NCI-H1417 (cell line): Measurements from ENCODE around the gene OVCA2.
A peak's percentile ranks its signal among the peaks of the same experiment; 100 is the strongest.
"Not testable (repeated sequence)": the region's sequence is repeated elsewhere in the genome, so short reads cannot be mapped to it uniquely, and the experiment has no call there.

ENCODE experiments used
- DNase-seq, 3 experiments: peaks; one replicate each; lab custom pipeline; 2025; lab: John Stamatoyannopoulos, UW

Gene OVCA2

DNA sequence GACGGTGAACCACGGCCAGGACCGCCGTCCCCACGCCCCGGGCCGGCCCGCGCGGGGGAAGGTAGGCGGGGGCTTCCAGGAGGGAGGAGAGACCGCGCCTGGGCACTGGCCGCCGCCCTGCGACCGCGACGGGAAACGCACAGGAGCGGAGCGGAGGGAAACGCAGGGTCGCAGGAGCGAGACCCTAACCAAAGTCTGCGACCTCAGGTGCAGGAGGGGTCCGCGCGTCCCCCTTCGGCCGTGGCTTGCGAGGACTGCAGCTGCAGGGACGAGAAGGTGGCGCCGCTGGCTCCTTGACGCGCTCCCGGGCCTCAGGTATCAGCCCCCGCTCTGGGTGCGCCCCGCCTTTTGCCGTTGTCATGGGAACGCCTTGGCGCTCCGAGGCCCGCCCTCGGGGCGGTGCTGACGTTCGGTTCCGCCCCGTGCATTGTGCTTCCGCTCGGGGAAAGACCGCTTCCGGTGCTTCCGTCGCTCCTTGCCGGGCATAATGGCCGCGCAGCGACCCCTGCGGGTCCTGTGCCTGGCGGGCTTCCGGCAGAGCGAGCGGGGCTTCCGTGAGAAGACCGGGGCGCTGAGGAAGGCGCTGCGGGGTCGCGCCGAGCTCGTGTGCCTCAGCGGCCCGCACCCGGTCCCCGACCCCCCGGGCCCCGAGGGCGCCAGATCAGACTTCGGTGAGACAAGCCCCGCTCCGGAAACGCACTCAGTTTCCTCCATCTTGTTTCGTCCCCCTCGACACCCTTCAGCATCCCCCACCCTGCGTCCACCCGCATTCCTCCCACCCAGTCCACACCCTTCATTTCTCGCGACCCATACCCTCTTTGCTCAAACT lies at the start of gene OVCA2:
Gene OVCA2 (plus strand): TSS at position 462 of the 829 bp plus-strand sequence. CDS start 26 bp downstream, at position 488.
- peak; percentile 91 to 96 (median 95) for DNase-seq

DNA sequence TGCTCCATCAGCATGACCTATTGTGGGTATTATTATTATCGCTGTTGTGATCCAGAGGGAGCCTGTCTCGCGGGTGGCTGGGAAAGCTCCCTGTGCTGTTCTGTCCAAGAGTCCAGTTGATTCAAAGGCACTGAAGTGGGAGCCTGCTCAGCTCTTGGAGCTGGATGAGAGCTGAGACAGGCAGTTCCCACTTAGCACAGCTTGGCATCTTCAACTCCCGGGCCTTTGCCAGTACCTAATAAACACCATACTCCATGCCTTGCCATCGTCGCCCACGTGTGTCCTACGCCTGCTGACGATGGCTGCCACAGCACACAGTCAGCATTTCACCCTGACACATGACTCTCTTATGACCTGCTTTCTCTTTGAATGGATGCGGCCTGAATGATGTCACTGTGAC lies 49.3 kb upstream of the OVCA2 start:
- DNase-seq = no peak

DNA sequence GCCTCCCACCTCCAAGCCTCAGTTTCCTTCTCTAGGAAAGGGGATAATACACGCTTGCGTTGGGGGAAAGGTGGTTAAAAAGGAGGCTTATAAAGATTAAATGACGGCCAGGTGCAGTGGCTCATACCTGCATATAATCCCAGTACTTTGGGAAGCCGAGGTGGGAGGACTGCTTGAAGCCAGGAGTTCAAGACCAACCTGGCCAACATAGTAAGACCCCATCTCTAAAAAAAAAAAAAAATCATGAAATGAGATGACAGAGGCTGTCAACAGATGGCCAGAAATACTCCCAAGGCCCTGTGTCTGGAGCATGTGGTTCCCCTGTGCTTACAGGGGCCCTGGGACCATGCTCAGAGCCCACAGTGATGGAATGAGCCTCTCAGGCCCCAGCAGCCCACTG lies 47.1 kb upstream of the OVCA2 start:
- DNase-seq = no peak

DNA sequence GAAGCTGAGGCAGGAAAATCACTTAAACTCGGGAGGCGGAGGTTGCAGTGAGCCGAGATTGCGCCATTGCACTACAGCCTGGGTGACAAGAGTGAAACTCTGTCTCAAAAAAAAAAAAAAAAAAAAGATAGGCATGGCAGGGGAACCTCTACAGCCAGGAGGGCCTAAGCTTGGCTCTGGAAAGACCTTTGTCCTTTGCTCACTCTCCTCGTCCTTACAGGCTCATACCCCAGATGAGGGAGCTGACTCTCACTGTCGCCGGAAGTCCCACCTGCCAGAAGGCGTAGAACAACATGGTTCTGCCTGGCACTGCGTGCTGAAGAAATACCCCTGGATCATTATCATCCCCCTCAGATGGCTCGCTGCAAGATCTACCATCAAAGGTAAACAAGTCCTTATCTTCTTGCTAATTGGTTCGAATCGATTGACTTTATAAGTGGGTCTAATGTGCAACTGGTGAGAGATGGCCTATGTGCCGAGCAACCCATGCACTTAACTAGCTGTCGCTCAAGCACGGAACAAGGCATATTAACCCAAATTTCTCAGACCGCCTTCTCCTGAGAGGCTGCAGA lies 46.4 kb upstream of the OVCA2 start:
- peak in 2 of 3 experiments; percentile 41 to 65 for DNase-seq

DNA sequence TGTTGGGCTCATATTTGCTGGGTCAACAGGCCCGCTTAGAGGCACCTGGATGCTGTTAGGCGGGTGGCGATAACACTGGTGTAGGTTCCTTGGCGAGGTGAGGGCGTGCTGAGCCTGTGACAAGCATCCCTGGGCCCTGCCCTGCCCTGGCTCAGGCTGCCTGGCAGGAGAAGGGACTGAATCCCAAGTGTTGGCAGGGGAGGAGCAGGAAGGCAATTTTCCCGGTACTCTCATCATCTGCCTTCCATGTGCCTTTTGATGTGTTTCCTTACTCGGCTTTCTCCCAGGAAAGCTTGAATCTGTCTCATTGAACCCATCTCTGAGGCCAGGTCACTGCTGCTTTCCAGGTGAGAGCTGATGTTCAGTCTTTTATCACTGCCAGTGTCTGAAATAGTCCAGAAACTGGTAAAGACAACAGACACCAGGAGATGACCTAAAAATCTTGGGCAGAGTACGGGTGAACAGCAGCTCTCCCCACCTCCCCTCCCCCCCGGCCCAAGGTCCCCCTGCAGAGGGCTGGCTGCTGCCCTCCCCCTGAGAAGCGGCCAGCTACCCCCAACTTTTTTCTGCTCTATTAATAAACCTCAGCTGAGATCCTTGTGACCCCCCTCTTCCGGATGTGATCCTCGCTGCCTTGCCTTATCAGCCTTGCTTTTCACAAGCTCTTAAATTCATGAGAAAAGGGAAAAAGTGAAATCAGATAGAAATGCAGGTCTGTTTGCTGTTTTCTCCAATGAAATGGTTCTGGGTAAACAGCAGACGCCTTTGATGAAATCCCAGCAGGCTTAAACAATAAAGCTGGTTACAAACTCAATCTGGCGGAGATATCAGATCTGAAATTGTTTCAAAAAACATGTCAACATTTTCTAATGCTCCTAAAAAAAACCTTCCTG lies 45.7 kb upstream of the OVCA2 start:
- peak in 1 of 3 experiments; percentile 9 for DNase-seq

DNA sequence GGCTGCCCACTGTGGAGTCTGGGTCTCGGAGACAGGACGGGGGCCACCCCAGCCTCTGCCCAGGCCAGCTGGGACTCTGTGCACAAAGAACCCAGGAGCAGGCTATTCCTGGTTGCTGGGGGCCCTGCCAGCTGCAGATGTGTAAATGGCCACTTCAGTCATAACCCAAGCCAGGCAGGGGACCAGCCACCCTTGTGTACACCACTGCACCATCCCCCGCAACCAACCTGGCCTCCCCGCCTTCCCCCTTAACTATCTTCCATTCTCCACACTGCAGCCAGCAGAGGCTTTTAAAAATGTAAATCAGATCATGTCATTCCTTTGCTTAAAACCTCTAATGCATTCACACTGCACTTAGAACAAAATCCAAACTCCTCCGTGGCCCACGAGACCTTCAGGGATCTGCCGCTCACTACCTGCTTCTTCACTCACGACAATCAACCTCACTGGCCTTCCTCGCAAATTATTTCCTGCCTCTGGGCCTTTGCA lies 45.0 kb upstream of the OVCA2 start:
- peak in 1 of 3 experiments; percentile 28 for DNase-seq

DNA sequence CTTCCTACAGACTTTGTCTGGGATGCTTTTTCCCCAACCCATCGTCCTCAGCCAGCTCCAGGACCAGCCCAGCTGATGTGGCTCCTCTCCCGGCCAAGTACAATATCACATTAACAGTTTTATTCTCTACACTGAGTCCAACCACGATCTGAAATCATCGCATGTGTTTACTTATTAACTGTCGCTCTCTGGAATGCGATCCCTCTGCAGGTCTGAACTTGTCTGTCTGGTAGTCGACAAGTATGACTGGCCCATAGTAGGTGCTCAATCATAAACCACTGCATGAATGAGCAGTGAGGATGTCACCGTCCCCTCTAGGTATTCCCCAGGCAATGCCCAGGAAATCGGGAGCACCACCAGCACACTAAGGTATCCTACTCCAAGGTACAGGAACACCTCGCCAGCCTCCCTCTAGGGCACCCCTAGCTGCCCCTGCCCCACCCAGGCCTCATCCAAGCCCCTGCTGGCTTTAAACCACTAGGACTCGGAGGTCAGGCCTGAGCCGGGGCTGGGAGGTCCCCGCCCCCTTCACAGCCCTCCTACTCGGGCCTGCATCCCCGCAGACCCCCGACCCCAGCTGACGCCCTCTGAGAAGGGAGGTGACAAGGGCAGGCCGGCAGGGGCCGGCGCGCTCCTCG lies 44.4 kb upstream of the OVCA2 start:
- DNase-seq = no peak

DNA sequence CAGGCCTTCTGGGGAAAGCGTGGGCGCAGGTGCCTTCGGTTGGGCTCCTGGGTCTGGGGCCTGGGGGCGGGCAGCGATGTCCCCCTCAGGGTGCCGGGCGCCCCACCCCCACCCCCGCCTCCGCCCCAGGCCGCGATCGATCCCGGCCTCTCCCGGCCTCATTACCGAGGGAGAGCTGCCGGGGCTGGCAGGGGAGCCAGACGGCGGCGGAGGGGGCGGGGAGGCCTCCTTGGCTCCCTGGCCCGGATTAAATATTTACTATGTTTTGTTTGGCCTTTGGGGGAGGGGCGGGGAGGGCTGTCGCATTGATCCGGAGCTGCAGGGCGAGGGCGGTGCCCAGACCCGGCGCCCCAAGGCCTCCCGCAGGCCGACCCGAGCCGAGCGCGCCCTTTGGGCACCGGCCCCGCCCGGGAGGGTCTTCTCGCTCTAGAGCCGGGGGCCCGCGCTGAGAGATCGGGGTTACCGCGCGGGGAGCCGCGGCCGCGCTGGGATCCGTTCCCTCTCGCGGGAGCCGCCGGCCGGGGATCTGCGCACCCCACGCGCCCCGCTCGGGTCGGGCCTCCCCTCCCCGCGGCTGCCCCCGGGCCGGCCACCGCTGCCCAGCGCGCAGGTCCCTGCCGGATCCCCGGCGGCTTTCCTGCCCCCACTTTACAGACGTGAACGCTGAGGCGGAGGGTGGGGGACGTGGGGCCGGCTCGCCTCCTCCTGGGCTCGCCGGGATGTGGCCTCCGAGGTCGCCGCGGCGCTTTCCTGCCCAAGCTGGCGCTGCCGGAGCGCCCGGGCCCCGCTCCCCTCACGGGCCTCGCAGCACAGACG lies 43.7 kb upstream of the OVCA2 start:
- peak; percentile 10 to 41 (median 25) for DNase-seq

DNA sequence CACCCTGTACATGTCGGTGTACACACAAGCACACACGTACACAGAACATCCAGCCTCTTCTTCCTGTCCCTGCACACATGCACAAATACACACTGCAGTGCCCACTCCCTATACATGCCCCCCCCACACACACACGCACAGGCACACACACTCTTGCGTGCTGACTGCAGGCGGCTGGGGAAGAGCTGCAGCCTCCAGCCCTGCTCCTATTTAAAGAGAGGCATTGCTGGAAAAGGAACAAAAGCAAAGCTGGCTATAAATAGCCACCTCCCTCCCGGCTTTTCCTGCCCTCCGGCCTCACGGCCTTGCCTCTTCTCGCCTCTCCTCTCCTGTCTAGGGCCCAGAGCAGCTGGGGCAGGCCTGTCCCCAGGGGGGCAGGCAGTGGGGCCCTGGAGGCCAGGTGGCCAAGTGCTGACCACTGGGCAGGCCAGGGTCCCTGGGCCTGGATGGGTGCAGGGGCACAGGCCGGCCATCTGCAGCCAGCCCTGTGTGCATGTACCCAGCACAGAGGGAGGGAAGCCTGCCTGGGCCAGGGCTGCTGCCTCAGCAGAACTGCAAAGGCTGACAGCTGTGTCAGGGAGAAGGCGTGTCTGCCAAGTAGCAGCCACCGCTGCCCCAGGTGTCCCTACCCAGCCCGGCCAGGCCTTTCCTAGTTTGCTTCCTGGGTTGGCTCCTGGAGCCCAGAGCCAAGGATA lies 42.1 kb upstream of the OVCA2 start:
- DNase-seq = peak; percentile 42 to 88 (median 87)

DNA sequence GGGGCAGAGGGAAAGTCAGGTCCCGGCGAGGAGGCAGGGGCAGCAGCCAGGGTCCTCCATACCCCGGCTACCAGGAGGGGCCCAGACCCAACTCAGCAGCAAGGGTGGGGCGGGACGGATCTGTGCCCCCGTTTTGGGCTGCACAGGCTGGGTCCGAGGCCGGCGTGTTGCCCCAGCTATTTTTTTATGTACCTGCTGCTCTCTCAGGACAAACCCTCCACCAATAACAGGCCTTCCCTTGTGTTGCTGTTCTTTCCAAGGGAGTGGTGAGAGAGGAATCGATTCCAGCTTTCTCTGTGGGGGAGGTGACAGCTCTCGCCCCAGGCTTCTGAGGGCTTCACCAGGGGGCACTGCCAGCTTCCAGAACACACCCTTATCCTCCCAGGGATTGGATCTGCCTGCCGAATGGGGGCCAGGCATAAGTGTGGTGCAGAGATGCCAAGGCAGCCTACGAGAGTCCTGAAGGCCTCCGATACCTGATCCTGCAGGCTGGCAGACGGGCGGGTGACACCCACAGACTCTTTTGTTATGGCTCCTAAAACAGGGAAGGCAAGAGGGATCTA lies 39.0 kb upstream of the OVCA2 start:
- no peak for DNase-seq

DNA sequence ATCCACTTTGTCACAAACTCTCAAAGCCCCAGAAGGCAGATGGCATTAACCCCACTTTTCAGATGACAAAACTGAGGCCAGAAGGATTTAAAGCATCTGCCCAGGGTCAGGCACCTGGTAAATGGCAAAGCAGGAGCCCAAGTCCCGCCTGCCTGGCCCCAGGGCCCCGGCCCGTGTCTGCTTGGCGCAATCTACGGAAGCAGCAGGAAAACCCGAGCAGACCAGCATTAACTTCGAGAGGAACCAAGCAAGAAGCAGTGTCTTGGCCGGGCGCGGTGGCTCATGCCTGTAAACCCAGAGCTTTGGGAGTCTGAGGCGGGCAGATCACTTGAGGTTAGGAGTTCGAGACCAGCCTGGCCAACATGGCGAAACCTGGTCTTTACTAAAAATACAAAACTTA lies 38.3 kb upstream of the OVCA2 start:
- no peak for DNase-seq

DNA sequence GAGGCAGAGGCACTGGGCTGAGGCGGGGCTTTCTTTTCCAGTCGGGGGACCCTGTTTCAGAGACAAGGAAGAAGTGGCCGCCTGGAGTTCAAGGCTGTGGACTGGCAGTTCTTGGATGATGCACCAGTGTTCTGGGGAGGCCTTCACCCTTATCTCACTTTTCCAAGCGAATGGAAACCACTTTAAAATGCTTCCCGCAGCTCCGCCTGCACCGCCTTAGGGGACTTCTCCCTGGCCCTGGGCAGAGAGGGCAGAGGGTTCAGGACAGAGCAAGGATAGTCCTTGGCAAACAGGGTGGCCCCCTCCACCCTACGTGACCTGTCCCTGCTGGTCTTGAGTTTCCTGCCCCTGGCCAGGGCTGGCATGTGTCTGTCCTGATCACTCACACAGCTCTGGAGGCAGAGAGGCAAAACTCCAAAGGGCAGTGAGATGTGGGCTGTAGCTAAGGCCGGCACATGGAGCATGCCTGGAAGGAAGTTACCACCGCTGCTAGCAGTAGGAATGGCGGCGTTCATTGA lies 37.3 kb upstream of the OVCA2 start:
- no peak for DNase-seq

DNA sequence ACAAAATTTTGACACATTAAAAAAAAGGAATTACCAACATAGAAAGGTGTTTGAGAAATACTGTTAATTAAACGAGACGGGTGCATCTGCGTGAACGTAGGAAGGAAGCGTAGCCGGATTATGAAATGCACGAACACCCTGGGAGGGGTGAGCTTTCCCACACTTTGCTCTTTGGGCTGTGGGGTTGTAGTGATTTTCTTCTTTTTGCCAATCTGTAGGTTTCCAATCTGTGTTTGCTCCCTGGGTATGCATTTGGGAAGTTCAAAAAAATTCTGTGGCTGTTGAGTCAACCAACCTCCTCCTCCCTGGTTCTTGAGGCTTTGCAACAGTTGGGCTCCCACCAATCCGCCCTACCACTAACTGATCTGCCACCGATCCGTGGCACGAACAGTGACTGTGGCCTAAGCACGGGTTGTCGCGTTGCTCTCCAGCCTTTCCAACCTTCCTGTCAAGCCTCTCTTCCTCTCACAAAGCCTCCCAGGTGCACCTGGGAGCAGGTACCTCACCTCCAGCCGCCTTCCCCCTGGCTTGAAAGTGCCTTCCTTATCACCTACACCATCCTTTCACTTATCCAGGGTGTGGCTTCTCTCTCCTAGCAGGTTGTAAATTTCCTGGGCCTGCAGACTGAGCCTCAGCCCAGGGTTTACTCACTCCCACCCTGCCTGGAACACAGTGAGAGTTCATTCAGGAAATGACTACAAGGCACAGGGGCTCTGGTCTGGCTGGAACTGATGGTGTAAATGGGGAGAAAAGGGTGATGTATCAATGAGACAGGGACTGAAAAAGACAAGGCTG lies 33.3 kb upstream of the OVCA2 start:
- no peak for DNase-seq

DNA sequence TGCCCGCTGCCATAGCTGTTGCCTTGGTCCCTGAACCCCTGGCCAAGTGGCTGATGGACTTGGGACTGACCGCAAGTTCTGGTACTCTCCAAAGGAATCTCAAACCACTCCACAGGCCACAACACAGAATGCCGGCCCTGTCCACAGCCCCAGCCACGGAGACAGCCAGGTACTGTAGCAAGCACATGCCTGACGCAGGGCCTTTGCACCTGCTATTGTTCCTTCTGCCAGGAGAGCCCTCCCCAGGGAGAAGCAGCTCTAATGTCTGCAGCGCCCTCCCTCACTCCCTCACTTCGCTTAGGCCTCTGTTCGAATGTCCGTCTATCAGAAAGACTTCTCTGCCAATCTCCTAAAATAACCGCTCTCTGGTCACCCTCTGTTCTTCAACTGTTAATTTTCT lies 32.1 kb upstream of the OVCA2 start:
- DNase-seq = no peak

DNA sequence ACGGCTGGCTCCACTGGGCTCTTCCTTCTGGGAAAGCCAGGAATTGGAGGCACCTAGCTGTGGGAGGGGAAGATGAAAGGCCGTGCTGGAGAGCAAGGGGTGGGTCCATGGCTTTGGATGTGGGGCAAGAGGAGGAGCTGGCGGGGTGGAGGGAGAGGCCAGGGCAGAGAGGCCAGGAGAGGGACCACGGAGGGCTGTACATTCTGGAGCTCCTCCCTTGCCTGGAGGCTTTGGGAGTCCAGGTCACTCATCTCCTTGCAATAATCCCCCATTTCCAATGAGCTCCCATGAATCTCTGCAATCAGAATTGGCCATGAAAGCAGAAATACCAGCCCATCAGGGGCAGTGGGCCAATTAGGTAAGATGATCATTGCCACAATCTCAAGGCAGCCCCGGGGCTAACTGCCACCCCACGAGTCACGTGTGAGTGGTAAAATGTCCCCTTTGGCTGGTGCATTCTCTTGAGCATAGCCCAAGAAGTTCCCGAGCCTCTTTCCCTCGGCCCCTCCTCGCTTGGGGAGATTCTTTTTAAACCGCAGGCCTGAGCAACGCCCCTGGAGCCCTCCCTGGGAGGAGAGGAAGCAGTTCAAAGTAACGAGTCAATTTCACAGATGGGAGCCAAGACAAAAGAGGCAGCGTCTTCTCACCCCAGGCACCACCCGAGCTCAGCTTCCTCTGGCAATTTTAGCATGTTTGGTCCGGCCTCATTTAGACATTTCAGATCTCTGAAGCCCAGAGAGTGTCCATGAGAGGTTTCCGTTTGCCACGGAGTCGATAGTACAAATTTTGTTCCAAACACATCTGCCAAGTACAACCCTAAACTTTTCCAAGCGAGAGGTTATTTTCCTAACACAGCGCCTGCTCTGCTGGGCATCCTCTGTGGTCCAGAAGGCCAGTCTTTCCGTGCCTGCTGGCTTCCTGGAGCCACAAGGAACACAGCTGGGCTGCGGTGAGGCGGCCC lies 30.1 kb upstream of the OVCA2 start:
- DNase-seq = no peak

DNA sequence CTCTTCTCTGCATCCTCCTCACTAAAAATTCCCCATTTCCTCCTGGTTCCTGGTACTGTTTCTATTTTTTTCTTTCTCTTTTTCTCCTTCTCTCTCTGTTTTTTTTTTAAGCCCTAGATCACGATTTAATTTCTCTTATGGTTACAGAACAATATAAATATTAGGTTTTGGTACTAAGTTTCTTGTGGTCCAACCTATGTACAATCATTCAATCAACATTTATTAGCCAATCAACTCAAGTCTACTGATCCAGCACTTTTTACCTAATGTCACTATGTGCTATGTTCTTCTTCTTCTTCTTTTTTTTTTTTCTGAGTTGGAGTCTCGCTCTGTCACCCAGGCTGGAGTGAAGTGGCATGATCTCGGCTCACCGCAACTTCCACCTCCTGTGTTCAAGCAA lies 29.3 kb upstream of the OVCA2 start:
- no peak for DNase-seq

DNA sequence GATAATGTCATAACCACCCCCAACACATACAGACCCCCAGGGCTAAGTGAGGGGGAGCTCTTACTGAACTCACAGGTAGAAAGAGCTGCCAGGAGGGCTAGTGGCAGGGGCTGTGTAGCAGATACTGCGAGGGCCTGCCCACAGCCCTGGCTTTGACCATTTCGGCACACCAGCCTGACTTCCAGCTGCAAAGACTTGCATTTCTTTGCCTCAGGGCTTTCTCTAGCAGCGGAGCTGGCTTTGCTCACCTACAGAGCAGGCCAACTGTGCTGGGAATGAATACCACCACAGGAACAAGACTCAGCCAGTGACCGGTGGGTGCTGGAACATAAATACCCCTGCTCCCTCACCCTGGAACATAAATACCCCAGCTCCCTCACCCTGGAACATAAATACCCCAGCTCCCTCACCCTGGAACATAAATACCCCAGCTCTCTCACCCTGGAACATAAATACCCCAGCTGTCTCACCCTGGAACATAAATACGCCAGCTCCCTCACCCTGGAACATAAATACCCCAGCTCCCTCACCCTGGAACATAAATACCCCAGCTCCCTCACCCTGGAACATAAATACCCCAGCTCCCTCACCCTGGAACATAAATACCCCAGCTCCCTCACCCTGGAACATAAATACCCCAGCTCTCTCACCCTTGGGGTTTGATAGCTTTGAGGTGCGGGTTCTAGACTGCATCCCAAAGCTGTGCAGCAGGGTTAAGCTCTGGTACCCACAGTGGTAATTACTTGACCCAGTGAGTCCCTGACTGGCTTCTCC lies 28.4 kb upstream of the OVCA2 start:
- not testable (repeated sequence) for DNase-seq
